Renal pelvis (tissue), 4 donors: ENCODE results near the gene SLC7A14. TPM values are rescaled to one million over a fixed set of nuclear protein-coding genes. Genes with fewer than 3 reads are reported as not detected.
A peak's percentile ranks its signal among the peaks of the same experiment; 100 is the strongest.

Source experiments
- DNase-seq: peaks from one replicate; pipeline ENCODE4 v3.0.0-alpha.2; 2013
- polyA plus RNA-seq, 3 donors: library from polyadenylated mRNA; unstranded; fragments of 120-200 nt; gene quantifications; one replicate each; pipeline ENCODE4 v1.2.1, GENCODE V29; 2013; ENCODE audit not compliant: insufficient read length in 3 of 3

The SLC7A14 gene
- polyA plus RNA-seq, 3 donors: 1.5 to 2.8 (median 2.3) TPM

- no peak for DNase-seq
Observed at GRCh38 chr3:170426240-170426797, 159.6 kb downstream of the SLC7A14 start.

- no peak for DNase-seq
Observed at GRCh38 chr3:170425491-170426239, 160.2 kb downstream of the SLC7A14 start.

GRCh38 chr3:170424879-170425278 is 161.0 kb downstream of the SLC7A14 start:
- no peak for DNase-seq

- DNase-seq: no peak
Observed at GRCh38 chr3:170423001-170423615, 162.8 kb downstream of the SLC7A14 start.

- no peak for DNase-seq
Observed at GRCh38 chr3:170421758-170422157, 164.1 kb downstream of the SLC7A14 start.

GRCh38 chr3:170421111-170421641 is 164.7 kb downstream of the SLC7A14 start:
- DNase-seq: no peak

- DNase-seq: no peak
Observed at GRCh38 chr3:170420307-170420821, 165.5 kb downstream of the SLC7A14 start.

GRCh38 chr3:170419557-170420087 is 166.3 kb downstream of the SLC7A14 start:
- no peak for DNase-seq

GRCh38 chr3:170418422-170419398 is 167.2 kb downstream of the SLC7A14 start, which contains the start of gene CLDN11:
TSS of gene CLDN11 (plus strand) at chr3:170418868. CDS start at chr3:170419067, 199 bp downstream.
- peak; percentile 78 for DNase-seq

GRCh38 chr3:170417090-170417489 is 168.8 kb downstream of the SLC7A14 start:
- no peak for DNase-seq

GRCh38 chr3:170414202-170414663 is 171.6 kb downstream of the SLC7A14 start:
- peak; percentile 79 for DNase-seq

- DNase-seq: no peak
Observed at GRCh38 chr3:170413291-170413690, 172.6 kb downstream of the SLC7A14 start.

GRCh38 chr3:170410428-170411029 is 175.3 kb downstream of the SLC7A14 start:
- no peak for DNase-seq

Other genes starting within 250 kb of the SLC7A14 start
- gene SKIL, start 228.4 kb downstream of the SLC7A14 start, polyA plus RNA-seq: 10 to 100 TPM; 32.1 to 50.8 (median 48.5) TPM
- gene CLDN11, start 167.2 kb downstream of the SLC7A14 start, polyA plus RNA-seq: 100 to 1,000 TPM; 168 to 205 (median 171) TPM